Neural cell (in vitro differentiated cells): ENCODE measurements around the gene GSK3B.

ENCODE experiments used
- EP300 ChIP-seq: fragments of 450-650 bp; conservative IDR thresholded peaks from 2 replicates; pipeline ENCODE4 v1.6.1; 2014; ENCODE audit warnings: antibody characterized with exemption, mild to moderate bottlenecking, moderate library complexity; ENCODE audit not compliant: poor library complexity, severe bottlenecking
- TF ChIP-seq, protein P1 (sequence below): fragments of 450-650 bp; IDR thresholded peaks from 2 replicates; pipeline ENCODE4 v1.5.1; 2014; ENCODE audit warnings: antibody characterized with exemption, mild to moderate bottlenecking, moderate library complexity; ENCODE audit not compliant: poor library complexity, severe bottlenecking
- TF ChIP-seq, protein P2 (sequence below): IDR thresholded peaks from 2 replicates; pipeline ENCODE4 v1.6.1; 2012; ENCODE audit warnings: borderline replicate concordance

DNA sequence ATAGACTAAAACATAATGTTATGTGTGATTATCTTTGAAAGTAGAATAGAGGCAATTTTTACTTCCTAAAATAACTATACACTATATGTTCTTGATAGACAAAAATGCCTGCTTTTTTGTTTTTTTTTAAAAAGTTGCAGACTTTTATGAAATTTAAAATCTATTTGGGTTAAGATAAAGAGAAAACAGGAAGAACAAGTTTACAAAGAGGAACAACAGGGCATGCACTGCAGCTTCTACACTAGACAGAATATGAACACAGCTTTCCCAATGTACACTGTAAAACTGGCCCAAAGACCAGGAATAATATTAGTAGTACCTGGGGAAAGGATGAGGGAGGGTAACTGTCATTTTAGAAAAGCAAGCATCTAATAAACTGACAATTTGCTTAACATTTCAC lies 258.7 kb downstream of the GSK3B start:
- TF ChIP-seq, protein P1, sequence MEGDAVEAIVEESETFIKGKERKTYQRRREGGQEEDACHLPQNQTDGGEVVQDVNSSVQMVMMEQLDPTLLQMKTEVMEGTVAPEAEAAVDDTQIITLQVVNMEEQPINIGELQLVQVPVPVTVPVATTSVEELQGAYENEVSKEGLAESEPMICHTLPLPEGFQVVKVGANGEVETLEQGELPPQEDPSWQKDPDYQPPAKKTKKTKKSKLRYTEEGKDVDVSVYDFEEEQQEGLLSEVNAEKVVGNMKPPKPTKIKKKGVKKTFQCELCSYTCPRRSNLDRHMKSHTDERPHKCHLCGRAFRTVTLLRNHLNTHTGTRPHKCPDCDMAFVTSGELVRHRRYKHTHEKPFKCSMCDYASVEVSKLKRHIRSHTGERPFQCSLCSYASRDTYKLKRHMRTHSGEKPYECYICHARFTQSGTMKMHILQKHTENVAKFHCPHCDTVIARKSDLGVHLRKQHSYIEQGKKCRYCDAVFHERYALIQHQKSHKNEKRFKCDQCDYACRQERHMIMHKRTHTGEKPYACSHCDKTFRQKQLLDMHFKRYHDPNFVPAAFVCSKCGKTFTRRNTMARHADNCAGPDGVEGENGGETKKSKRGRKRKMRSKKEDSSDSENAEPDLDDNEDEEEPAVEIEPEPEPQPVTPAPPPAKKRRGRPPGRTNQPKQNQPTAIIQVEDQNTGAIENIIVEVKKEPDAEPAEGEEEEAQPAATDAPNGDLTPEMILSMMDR: no peak
- TF ChIP-seq, protein P2, sequence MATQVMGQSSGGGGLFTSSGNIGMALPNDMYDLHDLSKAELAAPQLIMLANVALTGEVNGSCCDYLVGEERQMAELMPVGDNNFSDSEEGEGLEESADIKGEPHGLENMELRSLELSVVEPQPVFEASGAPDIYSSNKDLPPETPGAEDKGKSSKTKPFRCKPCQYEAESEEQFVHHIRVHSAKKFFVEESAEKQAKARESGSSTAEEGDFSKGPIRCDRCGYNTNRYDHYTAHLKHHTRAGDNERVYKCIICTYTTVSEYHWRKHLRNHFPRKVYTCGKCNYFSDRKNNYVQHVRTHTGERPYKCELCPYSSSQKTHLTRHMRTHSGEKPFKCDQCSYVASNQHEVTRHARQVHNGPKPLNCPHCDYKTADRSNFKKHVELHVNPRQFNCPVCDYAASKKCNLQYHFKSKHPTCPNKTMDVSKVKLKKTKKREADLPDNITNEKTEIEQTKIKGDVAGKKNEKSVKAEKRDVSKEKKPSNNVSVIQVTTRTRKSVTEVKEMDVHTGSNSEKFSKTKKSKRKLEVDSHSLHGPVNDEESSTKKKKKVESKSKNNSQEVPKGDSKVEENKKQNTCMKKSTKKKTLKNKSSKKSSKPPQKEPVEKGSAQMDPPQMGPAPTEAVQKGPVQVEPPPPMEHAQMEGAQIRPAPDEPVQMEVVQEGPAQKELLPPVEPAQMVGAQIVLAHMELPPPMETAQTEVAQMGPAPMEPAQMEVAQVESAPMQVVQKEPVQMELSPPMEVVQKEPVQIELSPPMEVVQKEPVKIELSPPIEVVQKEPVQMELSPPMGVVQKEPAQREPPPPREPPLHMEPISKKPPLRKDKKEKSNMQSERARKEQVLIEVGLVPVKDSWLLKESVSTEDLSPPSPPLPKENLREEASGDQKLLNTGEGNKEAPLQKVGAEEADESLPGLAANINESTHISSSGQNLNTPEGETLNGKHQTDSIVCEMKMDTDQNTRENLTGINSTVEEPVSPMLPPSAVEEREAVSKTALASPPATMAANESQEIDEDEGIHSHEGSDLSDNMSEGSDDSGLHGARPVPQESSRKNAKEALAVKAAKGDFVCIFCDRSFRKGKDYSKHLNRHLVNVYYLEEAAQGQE: no peak
- TF ChIP-seq EP300: no peak
